ENCODE data around the gene PKN1.

The PKN1 gene

GRCh38 chr19:14473978-14474578 lies 41.0 kb downstream of the PKN1 start:
- DNase-seq (ENCODE audit: insufficient read length, low spot score) (no peak), FAIRE-seq (no peak)
- TF ChIP-seq POLR2A (IDR thresholded peaks at IDR 0.05; ENCODE audit: low read depth, low read length), result no peak

GRCh38 chr19:14474827-14475226 lies 41.7 kb downstream of the PKN1 start:
- FAIRE-seq (no peak), DNase-seq (ENCODE audit: insufficient read length, low spot score) (no peak)
- TF ChIP-seq POLR2A (IDR thresholded peaks at IDR 0.05; ENCODE audit: low read depth, low read length), result no peak

GRCh38 chr19:14475251-14476073 lies 42.4 kb downstream of the PKN1 start, which contains the start of gene PTGER1:
TSS of gene PTGER1 (minus strand) at chr19:14475354. CDS start at chr19:14474320, 1,034 bp downstream.
- no peak for DNase-seq (ENCODE audit: insufficient read length, low spot score)
- TF ChIP-seq POLR2A (IDR thresholded peaks at IDR 0.05; ENCODE audit: low read depth, low read length), result no peak
- no peak for FAIRE-seq

GRCh38 chr19:14476327-14476672 lies 43.2 kb downstream of the PKN1 start:
- TF ChIP-seq POLR2A (IDR thresholded peaks at IDR 0.05; ENCODE audit: low read depth, low read length), result no peak
- FAIRE-seq (no peak), DNase-seq (ENCODE audit: insufficient read length, low spot score) (no peak)

GRCh38 chr19:14476673-14477401 lies 43.7 kb downstream of the PKN1 start:
- no peak for TF ChIP-seq POLR2A (IDR thresholded peaks at IDR 0.05; ENCODE audit: low read depth, low read length)
- FAIRE-seq (peak; percentile 85), DNase-seq (ENCODE audit: insufficient read length, low spot score) (peak; percentile 99)

- DNase-seq (ENCODE audit: insufficient read length, low spot score) (no peak), FAIRE-seq (no peak)
- TF ChIP-seq POLR2A (IDR thresholded peaks at IDR 0.05; ENCODE audit: low read depth, low read length), result no peak
Measured at GRCh38 chr19:14477418-14478112, 44.5 kb downstream of the PKN1 start.

- DNase-seq (ENCODE audit: insufficient read length, low spot score) (no peak), FAIRE-seq (no peak)
- no peak for TF ChIP-seq POLR2A (IDR thresholded peaks at IDR 0.05; ENCODE audit: low read depth, low read length)
Measured at GRCh38 chr19:14478113-14478545, 45.0 kb downstream of the PKN1 start.

GRCh38 chr19:14479309-14479974 lies 46.3 kb downstream of the PKN1 start:
- no peak for TF ChIP-seq POLR2A (IDR thresholded peaks at IDR 0.05; ENCODE audit: low read depth, low read length)
- FAIRE-seq, result no peak

GRCh38 chr19:14479975-14480699 lies 47.0 kb downstream of the PKN1 start:
- FAIRE-seq (no peak), DNase-seq (ENCODE audit: insufficient read length, low spot score) (no peak)
- no peak for TF ChIP-seq POLR2A (IDR thresholded peaks at IDR 0.05; ENCODE audit: low read depth, low read length)

More at GRCh38 chr19:14479309-14479974, 46.3 kb downstream of the PKN1 start:
- DNase-seq (ENCODE audit: insufficient read length, low spot score), result no peak

- FAIRE-seq (no peak), DNase-seq (ENCODE audit: insufficient read length, low spot score) (no peak)
- no peak for TF ChIP-seq POLR2A (IDR thresholded peaks at IDR 0.05; ENCODE audit: low read depth, low read length)
Measured at GRCh38 chr19:14480700-14481079, 47.6 kb downstream of the PKN1 start.

GRCh38 chr19:14482172-14482941 lies 49.3 kb downstream of the PKN1 start:
- DNase-seq (ENCODE audit: insufficient read length, low spot score) (no peak), FAIRE-seq (no peak)

More at GRCh38 chr19:14482172-14482941, 49.3 kb downstream of the PKN1 start:
- no peak for TF ChIP-seq POLR2A (IDR thresholded peaks at IDR 0.05; ENCODE audit: low read depth, low read length)
